ENCODE data around the gene CMSS1. TPM values are rescaled to one million over a fixed set of nuclear protein-coding genes. Genes with fewer than 3 reads are reported as not detected.

CMSS1 gene
- total and polyA plus RNA-seq, 2 of the 13 experiments (the other 11 are each of a cell fraction or from before 2014, with no cell fraction given) = 6.4 to 48.7 TPM

- TF ChIP-seq GZF1 (CRISPR knock-in tag; IDR thresholded peaks at IDR 0.05) (no peak), ZNF18 (CRISPR knock-in tag; IDR thresholded peaks at IDR 0.05; ENCODE audit: insufficient replicate concordance) (no peak), ZSCAN29 (CRISPR knock-in tag; conservative IDR thresholded peaks at IDR 0.05) (0 out of 2 replicates have a peak, but pooled peaks have one; percentile 50), ZNF263 (CRISPR knock-in tag; IDR thresholded peaks at IDR 0.05) (no peak), SSRP1 (CRISPR knock-in tag; IDR thresholded peaks at IDR 0.05) (no peak), AGO2 (optimal IDR thresholded peaks at IDR 0.05; ENCODE audit: low read depth, low read length) (no peak), NR2F1 (CRISPR knock-in tag; IDR thresholded peaks at IDR 0.05) (no peak), JUND (CRISPR knock-in tag; IDR thresholded peaks at IDR 0.05) (no peak), ZNF530 (CRISPR knock-in tag; IDR thresholded peaks at IDR 0.05; ENCODE audit: low read depth) (no peak), SRY (CRISPR knock-in tag; IDR thresholded peaks at IDR 0.05) (no peak), CCDC6 (CRISPR knock-in tag; IDR thresholded peaks at IDR 0.05) (peak; percentile 61; the same call in 1 of the 2 replicates), MYPOP (CRISPR knock-in tag; IDR thresholded peaks at IDR 0.05) (peak; percentile 74; the same call in 1 of the 2 replicates), FOXK1 (CRISPR knock-in tag; IDR thresholded peaks at IDR 0.05; ENCODE audit: borderline replicate concordance, low read depth) (peak; percentile 63; the same call in 1 of the 2 replicates), NFE2 (CRISPR knock-in tag; IDR thresholded peaks at IDR 0.05) (no peak), EP300 (IDR thresholded peaks at IDR 0.05; ENCODE audit: low read depth in 2 of 2, low read length in 2 of 2) (peak in 1 of 2 experiments; percentile 92; a peak in 2 of 4 replicates), EP300 (CRISPR knock-in tag; IDR thresholded peaks at IDR 0.05; ENCODE audit: borderline replicate concordance) (peak; percentile 95), KLF16 (CRISPR knock-in tag; IDR thresholded peaks at IDR 0.05) (peak in 1 of 2 experiments; percentile 79; a peak in 1 of 4 replicates), TAF1 (CRISPR knock-in tag; IDR thresholded peaks at IDR 0.05) (no peak), SMC3 (IDR thresholded peaks at IDR 0.05; ENCODE audit: low read length) (no peak), AKAP8 (CRISPR knock-in tag; IDR thresholded peaks at IDR 0.05) (0 out of 2 replicates have a peak, but pooled peaks have one; percentile 22), ZNF703 (CRISPR knock-in tag; IDR thresholded peaks at IDR 0.05; ENCODE audit: borderline replicate concordance) (no peak)
- TF ChIP-seq, protein P1, sequence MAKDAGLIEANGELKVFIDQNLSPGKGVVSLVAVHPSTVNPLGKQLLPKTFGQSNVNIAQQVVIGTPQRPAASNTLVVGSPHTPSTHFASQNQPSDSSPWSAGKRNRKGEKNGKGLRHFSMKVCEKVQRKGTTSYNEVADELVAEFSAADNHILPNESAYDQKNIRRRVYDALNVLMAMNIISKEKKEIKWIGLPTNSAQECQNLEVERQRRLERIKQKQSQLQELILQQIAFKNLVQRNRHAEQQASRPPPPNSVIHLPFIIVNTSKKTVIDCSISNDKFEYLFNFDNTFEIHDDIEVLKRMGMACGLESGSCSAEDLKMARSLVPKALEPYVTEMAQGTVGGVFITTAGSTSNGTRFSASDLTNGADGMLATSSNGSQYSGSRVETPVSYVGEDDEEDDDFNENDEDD (CRISPR knock-in tag; IDR thresholded peaks at IDR 0.05; ENCODE audit: borderline replicate concordance) = 0 out of 2 replicates have a peak, but pooled peaks have one; percentile 38
- TF ChIP-seq, protein P2, sequence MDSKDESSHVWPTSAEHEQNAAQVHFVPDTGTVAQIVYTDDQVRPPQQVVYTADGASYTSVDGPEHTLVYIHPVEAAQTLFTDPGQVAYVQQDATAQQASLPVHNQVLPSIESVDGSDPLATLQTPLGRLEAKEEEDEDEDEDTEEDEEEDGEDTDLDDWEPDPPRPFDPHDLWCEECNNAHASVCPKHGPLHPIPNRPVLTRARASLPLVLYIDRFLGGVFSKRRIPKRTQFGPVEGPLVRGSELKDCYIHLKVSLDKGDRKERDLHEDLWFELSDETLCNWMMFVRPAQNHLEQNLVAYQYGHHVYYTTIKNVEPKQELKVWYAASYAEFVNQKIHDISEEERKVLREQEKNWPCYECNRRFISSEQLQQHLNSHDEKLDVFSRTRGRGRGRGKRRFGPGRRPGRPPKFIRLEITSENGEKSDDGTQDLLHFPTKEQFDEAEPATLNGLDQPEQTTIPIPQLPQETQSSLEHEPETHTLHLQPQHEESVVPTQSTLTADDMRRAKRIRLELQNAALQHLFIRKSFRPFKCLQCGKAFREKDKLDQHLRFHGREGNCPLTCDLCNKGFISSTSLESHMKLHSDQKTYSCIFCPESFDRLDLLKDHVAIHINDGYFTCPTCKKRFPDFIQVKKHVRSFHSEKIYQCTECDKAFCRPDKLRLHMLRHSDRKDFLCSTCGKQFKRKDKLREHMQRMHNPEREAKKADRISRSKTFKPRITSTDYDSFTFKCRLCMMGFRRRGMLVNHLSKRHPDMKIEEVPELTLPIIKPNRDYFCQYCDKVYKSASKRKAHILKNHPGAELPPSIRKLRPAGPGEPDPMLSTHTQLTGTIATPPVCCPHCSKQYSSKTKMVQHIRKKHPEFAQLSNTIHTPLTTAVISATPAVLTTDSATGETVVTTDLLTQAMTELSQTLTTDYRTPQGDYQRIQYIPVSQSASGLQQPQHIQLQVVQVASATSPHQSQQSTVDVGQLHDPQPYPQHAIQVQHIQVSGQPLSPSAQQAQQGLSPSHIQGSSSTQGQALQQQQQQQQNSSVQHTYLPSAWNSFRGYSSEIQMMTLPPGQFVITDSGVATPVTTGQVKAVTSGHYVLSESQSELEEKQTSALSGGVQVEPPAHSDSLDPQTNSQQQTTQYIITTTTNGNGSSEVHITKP (CRISPR knock-in tag; IDR thresholded peaks at IDR 0.05; ENCODE audit: low read depth) = no peak
These were observed 246.3 kb downstream of the CMSS1 start (continued) for GRCh38 chr3:100063929-100064461.

Data from HepG2 (cell line).